CD14-positive monocyte (primary cell): ENCODE measurements around the gene THSD4. TPM values are rescaled to one million over a fixed set of nuclear protein-coding genes. Genes with fewer than 3 reads are reported as not detected.

Source experiments
- DNase-seq, 3 donors: peaks; one replicate each; pipeline ENCODE4 v3.0.0-alpha.2; 2011 to 2022
- H2AFZ ChIP-seq: 2 replicates; pipeline ENCODE4 v1.6.0; 2012; ENCODE audit warnings: mild to moderate bottlenecking, low read depth, low read length, inconsistent platforms; ENCODE audit not compliant: insufficient read depth, poor library complexity, severe bottlenecking
- H3K27ac ChIP-seq, 2 donors: 1 replicate in 1 of 2; 2 replicates in 1 of 2; pipeline ENCODE4 v1.5.1; 2012 to 2013; ENCODE audit warnings: low read length in 2 of 2, control low read depth in 1 of 2, inconsistent platforms in 1 of 2, low read depth in 1 of 2, mild to moderate bottlenecking in 1 of 2
- H3K27me3 ChIP-seq, 2 donors: one replicate each; pipeline versions ENCODE4 v1.6.0 to v1.6.1; 2011 to 2013; ENCODE audit warnings: low read length in 2 of 2; ENCODE audit not compliant: control insufficient read depth in 2 of 2, insufficient read depth in 2 of 2
- H3K36me3 ChIP-seq, 2 donors: replicated peaks in 1 of 2; 1 replicate in 1 of 2; 2 replicates in 1 of 2; pipeline versions ENCODE4 v1.5.1 to v1.6.1; 2012 to 2013; ENCODE audit warnings: low read length in 2 of 2, control low read depth in 1 of 2, inconsistent platforms in 1 of 2, mild to moderate bottlenecking in 1 of 2; ENCODE audit not compliant: insufficient read depth in 2 of 2, control insufficient read depth in 1 of 2
- H3K4me1 ChIP-seq, 2 donors: 1 replicate in 1 of 2; 2 replicates in 1 of 2; pipeline versions ENCODE4 v1.5.1 to v1.6.1; 2012 to 2013; ENCODE audit warnings: low read length in 2 of 2, control low read depth in 1 of 2, inconsistent platforms in 1 of 2, mild to moderate bottlenecking in 1 of 2, moderate library complexity in 1 of 2; ENCODE audit not compliant: insufficient read depth in 2 of 2, control insufficient read depth in 1 of 2
- H3K4me2 ChIP-seq: replicated peaks from 2 replicates; pipeline ENCODE3; 2012; ENCODE audit warnings: low read length, moderate library complexity, mild to moderate bottlenecking; ENCODE audit not compliant: poor library complexity, severe bottlenecking; ENCODE audit errors: extremely low read depth
- H3K4me3 ChIP-seq, 3 experiments: fragments of 200-600 bp in 1 of 3; sonication (generic) in 1 of 3; replicated peaks in 1 of 3; 1 replicate in 2 of 3; 2 replicates in 1 of 3; pipeline ENCODE4 v1.5.1; 2011 to 2013; ENCODE audit warnings: low read length in 3 of 3, mild to moderate bottlenecking in 3 of 3, control low read depth in 2 of 3, low read depth in 2 of 3, inconsistent platforms in 1 of 3, moderate library complexity in 1 of 3
- H3K79me2 ChIP-seq: 2 replicates; pipeline ENCODE4 v1.6.0; 2012; ENCODE audit warnings: mild to moderate bottlenecking, control low read depth, inconsistent platforms, low read length, moderate library complexity; ENCODE audit not compliant: insufficient read depth
- H3K9ac ChIP-seq: 2 replicates; pipeline ENCODE4 v1.6.0; 2017; ENCODE audit warnings: low read length, mild to moderate bottlenecking; ENCODE audit not compliant: insufficient read depth, poor library complexity, severe bottlenecking
- H3K9me3 ChIP-seq, 2 donors: replicated peaks in 1 of 2; 1 replicate in 1 of 2; 2 replicates in 1 of 2; pipeline versions ENCODE4 v1.5.1 to v1.6.1; 2012 to 2013; ENCODE audit warnings: low read length in 2 of 2, control low read depth in 1 of 2; ENCODE audit not compliant: control insufficient read depth in 1 of 2, insufficient read depth in 1 of 2
- H4K20me1 ChIP-seq: 2 replicates; pipeline ENCODE4 v1.6.0; 2012; ENCODE audit warnings: mild to moderate bottlenecking, low read length, control low read depth, moderate library complexity; ENCODE audit not compliant: insufficient read depth
- H3K27ac Mint-ChIP-seq, 7 donors: one replicate each; pipeline ENCODE4 v1.8.0; 2020; ENCODE audit warnings: mild to moderate bottlenecking in 7 of 7, mixed read lengths in 7 of 7, moderate library complexity in 6 of 7, inconsistent platforms in 2 of 7
- H3K27me3 Mint-ChIP-seq, 3 donors: one replicate each; pipeline ENCODE4 v1.8.0; 2021 to 2022; ENCODE audit warnings: low read depth in 3 of 3, mild to moderate bottlenecking in 3 of 3, mixed read lengths in 3 of 3, moderate library complexity in 3 of 3, inconsistent platforms in 1 of 3
- H3K36me3 Mint-ChIP-seq, 2 donors: one replicate each; pipeline ENCODE4 v1.8.0; 2020; ENCODE audit warnings: mixed read lengths in 2 of 2, inconsistent platforms in 1 of 2, mild to moderate bottlenecking in 1 of 2
- H3K4me1 Mint-ChIP-seq: one replicate; pipeline ENCODE4 v1.8.0; 2020; ENCODE audit warnings: mild to moderate bottlenecking, mixed read lengths
- H3K4me3 Mint-ChIP-seq, 2 donors: one replicate each; pipeline ENCODE4 v1.8.0; 2020; ENCODE audit warnings: mild to moderate bottlenecking in 2 of 2, mixed read lengths in 2 of 2, moderate library complexity in 1 of 2
- H3K9me3 Mint-ChIP-seq, 7 donors: one replicate each; pipeline ENCODE4 v1.8.0; 2020 to 2022; ENCODE audit warnings: mixed read lengths in 7 of 7, mild to moderate bottlenecking in 6 of 7, moderate library complexity in 6 of 7, inconsistent platforms in 2 of 7
- WGBS: methylation state at CpG from one replicate; pipeline ENCODE4 v1.1.5; 2013; ENCODE audit warnings: missing lambda C conversion rate; ENCODE audit not compliant: insufficient coverage; 5-methylcytosine and 5-hydroxymethylcytosine counted together
- intact Hi-C, 2 donors: fragments of 100-400 bp; cut with micrococcal nuclease; formaldehyde crosslinking; loops; one replicate each; pipeline versions ENCODE4 v1.15.0 to v1.15.1; 2023
- polyA plus RNA-seq, 3 donors: library from polyadenylated mRNA; depleted of rRNA in 1 of 3; unstranded in 2 of 3; stranded (reverse) in 1 of 3; fragments of 300-500 nt in 2 of 3; fragments of >200 nt in 1 of 3; fragmentation: Illumina TruSeq in 2 of 3; gene quantifications; 1 replicate in 2 of 3; 2 replicates in 1 of 3; pipeline ENCODE4 v1.2.3, GENCODE V29; 2012 to 2021
- TF ChIP-seq, protein P1 (sequence below): fragments of 200-600 bp; IDR thresholded peaks from one replicate; pipeline ENCODE4 v1.8.0; 2022; ENCODE audit warnings: antibody characterized with exemption, mild to moderate bottlenecking

Gene THSD4
- polyA plus RNA-seq, 3 donors, result not detected

- intact Hi-C loops, result no loop called here
- H3K36me3 Mint-ChIP-seq, result no peaks in the 10 kb centered on the region
- no peak overlapping the region for H3K27ac Mint-ChIP-seq
- Histone ChIP-seq H3K27me3 (no peaks in the 10 kb centered on the region), H3K4me3 (no peak overlapping the region), H3K36me3 (no peaks in the 10 kb centered on the region), H4K20me1 (no peaks in the 10 kb centered on the region), H3K79me2 (no peaks in the 10 kb centered on the region), H3K9me3 (no peaks in the 10 kb centered on the region), H2AFZ (no peak overlapping the region), H3K27ac (no peak overlapping the region), H3K4me1 (no peaks in the 10 kb centered on the region), H3K9ac (no peak overlapping the region), H3K4me2 (no peak overlapping the region)
- 100% methylated on average over 1 of the region's 1 CpG for WGBS
- peaks cover 4 to 8% (median 7%) of the 10 kb centered on the region in 3 donors for H3K27me3 Mint-ChIP-seq
- no peak for DNase-seq
- TF ChIP-seq, protein P1, sequence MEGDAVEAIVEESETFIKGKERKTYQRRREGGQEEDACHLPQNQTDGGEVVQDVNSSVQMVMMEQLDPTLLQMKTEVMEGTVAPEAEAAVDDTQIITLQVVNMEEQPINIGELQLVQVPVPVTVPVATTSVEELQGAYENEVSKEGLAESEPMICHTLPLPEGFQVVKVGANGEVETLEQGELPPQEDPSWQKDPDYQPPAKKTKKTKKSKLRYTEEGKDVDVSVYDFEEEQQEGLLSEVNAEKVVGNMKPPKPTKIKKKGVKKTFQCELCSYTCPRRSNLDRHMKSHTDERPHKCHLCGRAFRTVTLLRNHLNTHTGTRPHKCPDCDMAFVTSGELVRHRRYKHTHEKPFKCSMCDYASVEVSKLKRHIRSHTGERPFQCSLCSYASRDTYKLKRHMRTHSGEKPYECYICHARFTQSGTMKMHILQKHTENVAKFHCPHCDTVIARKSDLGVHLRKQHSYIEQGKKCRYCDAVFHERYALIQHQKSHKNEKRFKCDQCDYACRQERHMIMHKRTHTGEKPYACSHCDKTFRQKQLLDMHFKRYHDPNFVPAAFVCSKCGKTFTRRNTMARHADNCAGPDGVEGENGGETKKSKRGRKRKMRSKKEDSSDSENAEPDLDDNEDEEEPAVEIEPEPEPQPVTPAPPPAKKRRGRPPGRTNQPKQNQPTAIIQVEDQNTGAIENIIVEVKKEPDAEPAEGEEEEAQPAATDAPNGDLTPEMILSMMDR, result no peak
- no peaks in the 10 kb centered on the region for H3K4me1 Mint-ChIP-seq
- peaks cover 0 to 2% (median 0%) of the 10 kb centered on the region in 7 donors for H3K9me3 Mint-ChIP-seq
- H3K4me3 Mint-ChIP-seq, result no peak overlapping the region
These were observed 113.1 kb downstream of the THSD4 start for GRCh38 chr15:71228403-71228802.

GRCh38 chr15:71230303-71230702 is 115.0 kb downstream of the THSD4 start:
- H4K20me1 ChIP-seq, result no peaks in the 10 kb centered on the region
- no peak overlapping the region for H3K4me3 ChIP-seq
- TF ChIP-seq, protein P1, result no peak
- no peaks in the 10 kb centered on the region for H3K9me3 ChIP-seq
- no peak overlapping the region for H3K27ac ChIP-seq
- Mint-ChIP-seq H3K27ac (no peak overlapping the region), H3K9me3 (peaks cover 0 to 2% (median 0%) of the 10 kb centered on the region in 7 donors), H3K4me1 (no peaks in the 10 kb centered on the region), H3K27me3 (peaks cover 2 to 13% (median 4%) of the 10 kb centered on the region in 3 donors), H3K4me3 (no peak overlapping the region), H3K36me3 (no peaks in the 10 kb centered on the region)
- H3K79me2 ChIP-seq, result no peaks in the 10 kb centered on the region
- no peak for DNase-seq
- H3K9ac ChIP-seq, result no peak overlapping the region
- H3K4me2 ChIP-seq, result no peak overlapping the region
- no peaks in the 10 kb centered on the region for H3K27me3 ChIP-seq
- H3K36me3 ChIP-seq, result no peaks in the 10 kb centered on the region
- WGBS, result 97% methylated on average over 6 of the region's 8 CpGs
- intact Hi-C loops, result no loop called here
- no peaks in the 10 kb centered on the region for H3K4me1 ChIP-seq
- no peak overlapping the region for H2AFZ ChIP-seq
